Measurements from ENCODE around the gene TSPAN15. TPM values are rescaled to one million over a fixed set of nuclear protein-coding genes. Genes with fewer than 3 reads are reported as not detected.

Gene TSPAN15
- total RNA-seq (2012; rRNA removed): 0.22 and 0.25 TPM in 2 replicates

- H3K4me3 ChIP-seq (ENCODE audit: low read length): peak within 1 kb of the TSS; percentile 75
- H3K36me3 ChIP-seq (ENCODE audit: insufficient read depth, low read length): no peaks in the 10 kb centered on the region
- peak within 1 kb of the TSS; percentile 37 for H3K9ac ChIP-seq (ENCODE audit: low read depth, low read length)
- no peaks in the 10 kb centered on the region for H3K9me3 ChIP-seq (replicated peaks; ENCODE audit: low read length)
- H3K27me3 ChIP-seq (ENCODE audit: control insufficient read depth, insufficient read depth, low read length): peaks cover 5% of the 10 kb centered on the region
- peaks cover 28% of the 10 kb centered on the region for H3K4me1 ChIP-seq (ENCODE audit: control insufficient read depth, insufficient read depth, low read length)
- H3K4me2 ChIP-seq (ENCODE audit: low read length): peak within 1 kb of the TSS; percentile 98
These were observed at the start of gene TSPAN15 for GRCh38 chr10:69451209-69451783. TSS of gene TSPAN15 (plus strand) at chr10:69451465. CDS start at chr10:69451595, 130 bp downstream.

DNA sequence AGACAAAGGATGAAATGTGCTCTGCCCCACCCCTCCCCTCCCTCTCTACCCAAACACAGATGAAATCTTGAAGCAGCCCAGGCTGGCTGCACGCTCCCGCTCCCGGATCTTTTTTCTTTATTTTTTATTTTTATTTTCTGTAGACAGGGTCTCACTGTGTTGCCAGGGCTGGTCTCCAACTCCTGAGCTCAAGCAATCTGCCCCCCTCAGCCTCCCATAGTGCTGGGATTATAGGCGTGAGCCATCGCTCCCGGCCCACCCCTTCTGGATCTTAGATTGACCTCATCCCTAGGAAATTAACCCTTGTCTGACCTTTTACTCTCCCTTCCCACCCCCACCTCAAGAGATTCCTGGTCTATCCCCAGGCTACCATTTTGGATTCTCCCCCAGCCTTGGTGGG, 48.9 kb upstream of the TSPAN15 start:
- Histone ChIP-seq H3K4me3 (ENCODE audit: low read length) (no peak overlapping the region), H3K36me3 (ENCODE audit: insufficient read depth, low read length) (peaks cover 49% of the 10 kb centered on the region), H3K9me3 (replicated peaks; ENCODE audit: low read length) (no peaks in the 10 kb centered on the region), H3K4me2 (ENCODE audit: low read length) (no peak overlapping the region), H3K4me1 (ENCODE audit: control insufficient read depth, insufficient read depth, low read length) (peaks cover 28% of the 10 kb centered on the region), H3K9ac (ENCODE audit: low read depth, low read length) (no peak overlapping the region), H3K27me3 (ENCODE audit: control insufficient read depth, insufficient read depth, low read length) (no peaks in the 10 kb centered on the region)

DNA sequence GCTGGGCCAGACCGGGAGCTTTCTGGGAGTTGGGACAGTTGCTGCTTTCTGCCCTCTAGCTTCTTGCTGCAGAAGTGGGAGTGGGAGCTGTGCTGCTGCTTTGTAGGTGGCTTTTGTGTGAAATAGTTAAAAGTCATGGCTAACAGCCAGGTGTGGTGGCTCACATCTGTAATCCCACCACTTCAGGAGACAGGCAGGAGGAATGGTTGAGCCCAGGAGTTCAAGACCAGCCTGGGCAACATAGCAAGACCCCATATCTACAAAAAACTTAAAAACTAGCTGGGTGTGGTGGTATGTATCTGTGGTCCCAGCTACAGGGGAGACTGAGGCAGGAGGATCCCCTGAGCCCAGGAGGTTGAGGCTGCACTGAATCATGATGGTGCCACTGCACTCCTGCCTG, 48.2 kb upstream of the TSPAN15 start:
- Histone ChIP-seq H3K9ac (ENCODE audit: low read depth, low read length) (no peak overlapping the region), H3K36me3 (ENCODE audit: insufficient read depth, low read length) (peaks cover 42% of the 10 kb centered on the region), H3K27me3 (ENCODE audit: control insufficient read depth, insufficient read depth, low read length) (no peaks in the 10 kb centered on the region), H3K4me1 (ENCODE audit: control insufficient read depth, insufficient read depth, low read length) (peaks cover 32% of the 10 kb centered on the region), H3K9me3 (replicated peaks; ENCODE audit: low read length) (no peaks in the 10 kb centered on the region), H3K4me2 (ENCODE audit: low read length) (no peak overlapping the region), H3K4me3 (ENCODE audit: low read length) (no peak overlapping the region)

GRCh38 chr10:69403519-69403918, 47.7 kb upstream of the TSPAN15 start:
- no peaks in the 10 kb centered on the region for H3K27me3 ChIP-seq (ENCODE audit: control insufficient read depth, insufficient read depth, low read length)
- H3K4me2 ChIP-seq (ENCODE audit: low read length): no peak overlapping the region
- H3K9ac ChIP-seq (ENCODE audit: low read depth, low read length): no peak overlapping the region
- H3K4me3 ChIP-seq (ENCODE audit: low read length): no peak overlapping the region
- H3K36me3 ChIP-seq (ENCODE audit: insufficient read depth, low read length): peaks cover 38% of the 10 kb centered on the region
- no peaks in the 10 kb centered on the region for H3K9me3 ChIP-seq (replicated peaks; ENCODE audit: low read length)
- H3K4me1 ChIP-seq (ENCODE audit: control insufficient read depth, insufficient read depth, low read length): peaks cover 34% of the 10 kb centered on the region

GRCh38 chr10:69404786-69405185, 46.5 kb upstream of the TSPAN15 start:
- Histone ChIP-seq H3K9me3 (replicated peaks; ENCODE audit: low read length) (no peaks in the 10 kb centered on the region), H3K36me3 (ENCODE audit: insufficient read depth, low read length) (peaks cover 32% of the 10 kb centered on the region), H3K9ac (ENCODE audit: low read depth, low read length) (no peak overlapping the region), H3K4me1 (ENCODE audit: control insufficient read depth, insufficient read depth, low read length) (peaks cover 40% of the 10 kb centered on the region), H3K4me2 (ENCODE audit: low read length) (no peak overlapping the region), H3K27me3 (ENCODE audit: control insufficient read depth, insufficient read depth, low read length) (no peaks in the 10 kb centered on the region), H3K4me3 (ENCODE audit: low read length) (no peak overlapping the region)

GRCh38 chr10:69405221-69405620, 46.0 kb upstream of the TSPAN15 start:
- peaks cover 40% of the 10 kb centered on the region for H3K4me1 ChIP-seq (ENCODE audit: control insufficient read depth, insufficient read depth, low read length)
- H3K4me3 ChIP-seq (ENCODE audit: low read length): no peak overlapping the region
- no peak overlapping the region for H3K9ac ChIP-seq (ENCODE audit: low read depth, low read length)
- H3K36me3 ChIP-seq (ENCODE audit: insufficient read depth, low read length): peaks cover 32% of the 10 kb centered on the region
- no peaks in the 10 kb centered on the region for H3K27me3 ChIP-seq (ENCODE audit: control insufficient read depth, insufficient read depth, low read length)
- H3K9me3 ChIP-seq (replicated peaks; ENCODE audit: low read length): no peaks in the 10 kb centered on the region
- no peak overlapping the region for H3K4me2 ChIP-seq (ENCODE audit: low read length)

- Histone ChIP-seq H3K9ac (ENCODE audit: low read depth, low read length) (no peak overlapping the region), H3K27me3 (ENCODE audit: control insufficient read depth, insufficient read depth, low read length) (no peaks in the 10 kb centered on the region), H3K4me3 (ENCODE audit: low read length) (no peak overlapping the region), H3K4me2 (ENCODE audit: low read length) (no peak overlapping the region), H3K36me3 (ENCODE audit: insufficient read depth, low read length) (peaks cover 21% of the 10 kb centered on the region), H3K9me3 (replicated peaks; ENCODE audit: low read length) (no peaks in the 10 kb centered on the region), H3K4me1 (ENCODE audit: control insufficient read depth, insufficient read depth, low read length) (peaks cover 40% of the 10 kb centered on the region)
These were observed 44.9 kb upstream of the TSPAN15 start for GRCh38 chr10:69406302-69406811.

DNA sequence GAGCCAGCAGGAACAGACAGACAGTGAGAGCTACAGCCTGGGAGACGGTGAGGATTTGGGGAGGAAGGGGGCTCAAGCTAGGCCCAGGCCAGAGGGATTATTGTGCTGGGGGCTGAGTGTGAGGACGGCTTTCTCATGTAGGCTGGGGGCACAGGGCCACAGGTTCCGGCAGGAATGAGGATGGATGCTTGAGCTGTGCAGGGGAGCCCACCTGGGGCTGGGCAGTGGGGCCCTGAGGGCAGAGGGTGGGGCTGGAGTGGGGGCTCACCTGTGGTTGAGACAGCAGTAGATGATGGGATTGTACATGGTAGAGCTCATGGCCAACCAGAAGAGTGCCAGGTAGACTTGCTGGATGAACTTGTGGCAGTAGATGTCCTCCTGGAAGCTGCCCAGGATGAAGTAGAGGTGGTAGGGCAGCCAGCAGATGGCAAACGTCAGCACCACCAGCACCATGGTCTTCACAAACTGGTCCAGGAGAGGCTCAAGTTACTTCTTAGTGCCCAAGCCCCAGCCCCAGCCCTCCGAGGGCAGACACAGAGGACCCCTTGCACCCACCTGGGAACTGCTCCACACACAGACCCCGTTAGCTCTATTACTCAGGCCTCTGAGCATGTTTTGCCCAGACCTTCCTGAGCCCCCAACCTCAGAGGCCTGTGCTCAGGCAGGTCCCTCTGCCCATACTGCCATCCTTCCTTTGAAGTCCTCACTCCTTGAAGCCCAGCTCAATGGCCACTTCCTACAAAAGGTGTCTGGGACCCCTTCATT, 44.3 kb upstream of the TSPAN15 start:
- H3K9ac ChIP-seq (ENCODE audit: low read depth, low read length): no peak overlapping the region

GRCh38 chr10:69407621-69408301, 43.5 kb upstream of the TSPAN15 start:
- H3K9me3 ChIP-seq (replicated peaks; ENCODE audit: low read length): no peaks in the 10 kb centered on the region
- H3K27me3 ChIP-seq (ENCODE audit: control insufficient read depth, insufficient read depth, low read length): no peaks in the 10 kb centered on the region
- H3K4me2 ChIP-seq (ENCODE audit: low read length): peak overlapping the region; percentile 65
- H3K9ac ChIP-seq (ENCODE audit: low read depth, low read length): peak overlapping the region; percentile 53
- H3K36me3 ChIP-seq (ENCODE audit: insufficient read depth, low read length): peaks cover 13% of the 10 kb centered on the region
- H3K4me3 ChIP-seq (ENCODE audit: low read length): peak overlapping the region; percentile 32
- H3K4me1 ChIP-seq (ENCODE audit: control insufficient read depth, insufficient read depth, low read length): peaks cover 38% of the 10 kb centered on the region

More for the DNA sequence above, 44.3 kb upstream of the TSPAN15 start:
- Histone ChIP-seq H3K27me3 (ENCODE audit: control insufficient read depth, insufficient read depth, low read length) (no peaks in the 10 kb centered on the region), H3K4me1 (ENCODE audit: control insufficient read depth, insufficient read depth, low read length) (peaks cover 40% of the 10 kb centered on the region), H3K4me2 (ENCODE audit: low read length) (no peak overlapping the region), H3K9me3 (replicated peaks; ENCODE audit: low read length) (no peaks in the 10 kb centered on the region), H3K36me3 (ENCODE audit: insufficient read depth, low read length) (peaks cover 17% of the 10 kb centered on the region), H3K4me3 (ENCODE audit: low read length) (no peak overlapping the region)

GRCh38 chr10:69408318-69409175, 42.7 kb upstream of the TSPAN15 start:
- H3K4me3 ChIP-seq (ENCODE audit: low read length): peak overlapping the region; percentile 70
- no peaks in the 10 kb centered on the region for H3K9me3 ChIP-seq (replicated peaks; ENCODE audit: low read length)

GRCh38 chr10:69409176-69409495, 42.1 kb upstream of the TSPAN15 start:
- Histone ChIP-seq H3K4me2 (ENCODE audit: low read length) (peak overlapping the region; percentile 86), H3K4me3 (ENCODE audit: low read length) (peak overlapping the region; percentile 70), H3K36me3 (ENCODE audit: insufficient read depth, low read length) (peaks cover 7% of the 10 kb centered on the region), H3K4me1 (ENCODE audit: control insufficient read depth, insufficient read depth, low read length) (peaks cover 26% of the 10 kb centered on the region), H3K9ac (ENCODE audit: low read depth, low read length) (peak overlapping the region; percentile 71), H3K27me3 (ENCODE audit: control insufficient read depth, insufficient read depth, low read length) (no peaks in the 10 kb centered on the region), H3K9me3 (replicated peaks; ENCODE audit: low read length) (no peaks in the 10 kb centered on the region)

More at GRCh38 chr10:69408318-69409175, 42.7 kb upstream of the TSPAN15 start:
- Histone ChIP-seq H3K9ac (ENCODE audit: low read depth, low read length) (peak overlapping the region; percentile 71), H3K4me2 (ENCODE audit: low read length) (peak overlapping the region; percentile 86), H3K36me3 (ENCODE audit: insufficient read depth, low read length) (peaks cover 9% of the 10 kb centered on the region), H3K27me3 (ENCODE audit: control insufficient read depth, insufficient read depth, low read length) (no peaks in the 10 kb centered on the region), H3K4me1 (ENCODE audit: control insufficient read depth, insufficient read depth, low read length) (peaks cover 32% of the 10 kb centered on the region)
